ENCODE measurements around the gene ACO2.
A peak's percentile ranks its signal among the peaks of the same experiment; 100 is the strongest.
"Not testable (repeated sequence)": the region's sequence is repeated elsewhere in the genome, so short reads cannot be mapped to it uniquely, and the experiment has no call there.

Gene ACO2

GRCh38 chr22:41468381-41469217, at the start of gene ACO2, which contains the start of gene PHF5A:
ACO2 (plus strand) TSS chr22:41469117; CDS start chr22:41469147, 30 bp downstream.
PHF5A (minus strand) TSS chr22:41468692; CDS start chr22:41468653, 39 bp downstream.
- DNase-seq (ENCODE audit: low read depth in 2 of 2) = peak; percentile 93 to 95

GRCh38 chr22:41425660-41426365, 43.1 kb upstream of the ACO2 start:
- peak in 1 of 2 donors; percentile 18 for DNase-seq (ENCODE audit: low read depth in 2 of 2)

GRCh38 chr22:41429232-41429950, 39.5 kb upstream of the ACO2 start:
- DNase-seq (ENCODE audit: low read depth in 2 of 2) = no peak

- no peak for DNase-seq (ENCODE audit: low read depth in 2 of 2)
Measured at GRCh38 chr22:41429951-41430332, 39.0 kb upstream of the ACO2 start.

- DNase-seq (ENCODE audit: low read depth in 2 of 2) = no peak
Measured at GRCh38 chr22:41431656-41432055, 37.3 kb upstream of the ACO2 start.

GRCh38 chr22:41433480-41433879, 35.4 kb upstream of the ACO2 start:
- not testable (repeated sequence) for DNase-seq (ENCODE audit: low read depth in 2 of 2)

- not testable (repeated sequence) for DNase-seq (ENCODE audit: low read depth in 2 of 2)
Measured at GRCh38 chr22:41434361-41435003, 34.4 kb upstream of the ACO2 start.

- no peak for DNase-seq (ENCODE audit: low read depth in 2 of 2)
Measured at GRCh38 chr22:41435560-41435959, 33.4 kb upstream of the ACO2 start.

- DNase-seq (ENCODE audit: low read depth in 2 of 2) = no peak
Measured at GRCh38 chr22:41436322-41437113, 32.4 kb upstream of the ACO2 start.

- DNase-seq (ENCODE audit: low read depth in 2 of 2) = no peak
Measured at GRCh38 chr22:41437198-41437597, 31.7 kb upstream of the ACO2 start.

GRCh38 chr22:41440511-41440910, 28.4 kb upstream of the ACO2 start:
- not testable (repeated sequence) for DNase-seq (ENCODE audit: low read depth in 2 of 2)

- no peak for DNase-seq (ENCODE audit: low read depth in 2 of 2)
Measured at GRCh38 chr22:41442240-41442792, 26.6 kb upstream of the ACO2 start.

GRCh38 chr22:41444360-41445128, 24.4 kb upstream of the ACO2 start:
- peak; percentile 85 to 87 for DNase-seq (ENCODE audit: low read depth in 2 of 2)

GRCh38 chr22:41445129-41446056, 23.5 kb upstream of the ACO2 start:
- no peak for DNase-seq (ENCODE audit: low read depth in 2 of 2)

GRCh38 chr22:41446057-41446501, 22.8 kb upstream of the ACO2 start:
- peak in 1 of 2 donors; percentile 11 for DNase-seq (ENCODE audit: low read depth in 2 of 2)

- DNase-seq (ENCODE audit: low read depth in 2 of 2) = peak; percentile 92
Measured at GRCh38 chr22:41446639-41447434, 22.1 kb upstream of the ACO2 start, which contains the start of gene TOB2. TOB2 (minus strand) TSS chr22:41446801; CDS start chr22:41437345, 9,456 bp downstream.

- DNase-seq (ENCODE audit: low read depth in 2 of 2) = peak; percentile 28 to 47
Measured at GRCh38 chr22:41447435-41448188, 21.3 kb upstream of the ACO2 start.
